Measurements from ENCODE around the gene OR10A5.
"Not testable (repeated sequence)": the region's sequence is repeated elsewhere in the genome, so short reads cannot be mapped to it uniquely, and the experiment has no call there.

The OR10A5 gene
- total RNA-seq: 0 reads per million in 2 experiments

DNA sequence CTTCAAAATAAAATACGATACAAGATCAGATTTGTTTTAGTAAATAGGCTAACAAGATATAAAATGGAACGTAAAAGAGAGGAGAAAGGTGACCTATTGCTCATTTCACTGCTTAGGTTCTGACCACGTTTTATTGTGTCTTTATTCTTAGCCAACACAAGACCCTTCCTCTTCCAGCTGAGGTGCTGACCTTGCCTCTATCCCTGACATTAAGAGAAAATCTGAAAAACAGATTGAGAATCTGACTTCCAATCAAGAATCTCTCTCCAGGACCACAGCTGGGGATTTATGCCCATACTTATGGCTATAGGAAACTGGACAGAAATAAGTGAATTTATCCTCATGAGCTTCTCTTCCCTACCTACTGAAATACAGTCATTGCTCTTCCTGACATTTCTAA, at the start of gene OR10A5:
TSS of gene OR10A5 (plus strand) at position 301 of the 400 bp plus-strand sequence. CDS start at position 301, 0 bp downstream.
- no peak for DNase-seq (ENCODE audit: low read depth)

DNA sequence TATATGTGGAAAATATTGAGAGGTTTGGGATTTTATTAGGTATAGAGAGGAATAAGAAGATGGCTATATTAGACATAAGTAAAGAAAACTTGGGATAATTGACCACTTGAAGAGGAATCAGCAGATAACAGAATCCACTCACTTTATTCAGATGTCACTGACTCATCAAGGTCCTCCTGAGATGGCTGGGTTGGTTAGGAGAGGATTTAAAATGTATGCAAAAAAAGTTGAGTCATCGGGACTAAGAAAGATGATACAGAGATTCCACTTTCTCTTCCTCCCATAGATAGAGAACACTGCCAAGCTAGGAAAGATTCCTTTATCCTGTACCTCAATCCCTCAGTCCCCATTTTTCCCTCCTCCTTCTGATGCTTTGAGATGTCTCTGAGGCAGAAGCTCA, 46.1 kb upstream of the OR10A5 start, which contains the start of gene OR6A2:
TSS of gene OR6A2 (minus strand) at position 288 of the 400 bp plus-strand sequence. CDS start 3,981 bp downstream, outside the sequence.
- no peak for DNase-seq (ENCODE audit: low read depth)

DNA sequence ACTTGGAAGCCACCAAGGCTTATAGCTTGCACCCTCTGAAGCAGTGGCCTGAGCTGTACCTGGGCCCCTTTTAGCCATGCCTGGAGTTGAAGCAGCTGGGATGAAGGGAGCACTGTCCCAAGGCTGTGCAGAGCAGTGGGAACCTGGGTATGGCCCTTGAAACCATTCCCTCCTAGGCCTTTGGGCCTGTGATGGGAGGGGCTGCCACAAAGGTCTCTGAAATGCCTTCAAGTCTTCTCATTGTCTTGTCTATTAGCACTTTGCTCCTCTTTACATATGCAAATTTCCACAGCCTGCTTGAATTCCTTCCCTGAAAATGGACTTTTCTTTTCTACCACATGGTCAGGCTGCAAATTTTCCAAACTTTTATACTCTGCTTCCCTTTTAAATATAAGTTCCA, 44.4 kb upstream of the OR10A5 start:
- not testable (repeated sequence) for DNase-seq (ENCODE audit: low read depth)

- peak; percentile 7 for DNase-seq (ENCODE audit: low read depth)
Measured at GRCh38 chr11:6812390-6813005, 33.0 kb upstream of the OR10A5 start.

DNA sequence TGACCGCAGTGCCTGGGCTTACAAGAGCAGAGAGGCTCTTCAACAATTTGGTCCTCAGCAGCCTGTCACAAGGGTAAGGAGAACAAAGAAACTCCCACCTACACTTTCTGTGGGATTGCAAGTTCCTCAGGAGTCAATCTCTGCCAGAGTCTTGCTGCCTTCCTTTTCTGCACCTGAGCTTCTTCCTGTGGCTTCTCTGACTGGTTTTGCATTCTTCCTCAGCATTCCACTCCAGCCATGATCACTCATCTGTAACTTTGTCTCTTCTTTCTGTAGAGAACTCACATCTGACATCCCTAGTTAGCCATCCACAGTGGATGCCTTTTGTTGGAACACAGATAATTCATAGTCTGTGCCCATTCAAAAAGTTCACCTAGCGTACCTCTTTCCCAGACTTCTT, 31.8 kb upstream of the OR10A5 start:
- no peak for DNase-seq (ENCODE audit: low read depth)

- no peak for DNase-seq (ENCODE audit: low read depth)
Measured at GRCh38 chr11:6817694-6818093, 27.8 kb upstream of the OR10A5 start.

GRCh38 chr11:6818967-6819366, 26.5 kb upstream of the OR10A5 start:
- DNase-seq (ENCODE audit: low read depth): no peak

- no peak for DNase-seq (ENCODE audit: low read depth)
Measured at GRCh38 chr11:6824136-6824823, 21.2 kb upstream of the OR10A5 start.

DNA sequence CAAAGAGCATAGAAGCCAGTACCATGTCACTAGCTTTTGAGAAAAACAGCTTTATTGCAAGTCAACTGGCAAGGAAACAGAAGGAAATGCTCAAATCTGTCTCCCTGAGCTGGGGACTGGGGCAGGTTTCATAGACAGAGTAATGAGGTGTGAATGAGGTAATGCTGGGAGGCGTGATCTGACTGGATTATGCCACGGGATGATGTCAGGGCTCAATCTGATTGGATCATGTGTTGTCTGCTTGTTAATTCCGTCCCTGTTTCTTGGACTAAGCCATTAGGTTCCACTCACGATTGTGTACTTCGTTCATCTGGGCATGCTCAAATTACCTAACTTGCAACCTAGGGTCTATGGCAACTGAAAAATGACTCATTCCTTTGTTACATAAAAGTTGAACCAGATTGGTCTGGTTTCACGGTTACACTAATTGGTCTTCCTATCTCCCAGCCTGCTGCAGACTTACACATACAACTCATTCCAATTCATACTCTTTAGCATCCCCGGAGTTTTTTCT, 20.2 kb upstream of the OR10A5 start:
- no peak for DNase-seq (ENCODE audit: low read depth)

- no peak for DNase-seq (ENCODE audit: low read depth)
Measured at GRCh38 chr11:6828103-6828502, 17.4 kb upstream of the OR10A5 start.

DNA sequence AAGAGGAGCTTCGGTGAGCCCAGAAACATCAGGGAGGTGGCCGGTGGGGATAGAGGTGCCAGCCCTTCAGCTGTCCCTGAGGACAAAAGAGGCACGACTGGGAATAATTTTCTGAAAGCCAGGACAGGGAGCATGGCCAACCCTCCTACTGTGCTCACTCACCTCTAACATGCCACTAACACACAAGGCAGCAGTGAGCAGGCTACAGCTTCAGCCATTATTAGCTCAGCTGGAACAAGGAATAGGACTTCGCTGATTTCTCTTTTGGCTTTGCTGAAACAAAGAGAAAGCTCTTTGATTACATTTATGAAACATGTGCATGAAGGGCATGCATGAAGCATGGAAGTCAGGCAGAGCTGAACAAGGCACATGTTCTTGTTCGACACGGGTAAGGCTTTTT, 12.1 kb upstream of the OR10A5 start:
- DNase-seq (ENCODE audit: low read depth): no peak

- DNase-seq (ENCODE audit: low read depth): no peak
Measured at GRCh38 chr11:6834021-6834420, 11.5 kb upstream of the OR10A5 start.

- no peak for DNase-seq (ENCODE audit: low read depth)
Measured at GRCh38 chr11:6841694-6842093, 3.8 kb upstream of the OR10A5 start.

- no peak for DNase-seq (ENCODE audit: low read depth)
Measured at GRCh38 chr11:6843670-6844069, 1.8 kb upstream of the OR10A5 start.

DNA sequence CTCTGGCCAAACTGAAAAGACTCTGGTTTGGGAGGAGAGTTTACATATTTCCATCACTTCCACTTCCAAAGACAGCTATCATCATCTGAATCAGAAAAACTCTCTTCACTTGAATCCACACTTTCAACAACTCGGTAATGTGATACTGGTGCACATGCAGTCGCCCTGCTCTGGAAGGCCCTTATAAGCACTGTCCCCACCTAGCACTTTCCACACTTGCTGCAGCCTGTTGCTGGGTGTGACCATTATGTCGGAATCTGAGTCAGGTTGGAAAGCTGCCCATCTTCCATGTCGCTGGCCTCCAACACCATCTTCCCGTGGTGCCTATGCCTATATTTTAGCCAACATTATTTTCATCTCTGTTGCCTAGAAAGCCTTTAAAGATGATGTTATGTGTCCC, 1.1 kb upstream of the OR10A5 start:
- no peak for DNase-seq (ENCODE audit: low read depth)

- DNase-seq (ENCODE audit: low read depth): no peak
Measured at GRCh38 chr11:6850526-6850925, 5.0 kb downstream of the OR10A5 start.

- not testable (repeated sequence) for DNase-seq (ENCODE audit: low read depth)
Measured at GRCh38 chr11:6854801-6855200, 9.3 kb downstream of the OR10A5 start.

DNA sequence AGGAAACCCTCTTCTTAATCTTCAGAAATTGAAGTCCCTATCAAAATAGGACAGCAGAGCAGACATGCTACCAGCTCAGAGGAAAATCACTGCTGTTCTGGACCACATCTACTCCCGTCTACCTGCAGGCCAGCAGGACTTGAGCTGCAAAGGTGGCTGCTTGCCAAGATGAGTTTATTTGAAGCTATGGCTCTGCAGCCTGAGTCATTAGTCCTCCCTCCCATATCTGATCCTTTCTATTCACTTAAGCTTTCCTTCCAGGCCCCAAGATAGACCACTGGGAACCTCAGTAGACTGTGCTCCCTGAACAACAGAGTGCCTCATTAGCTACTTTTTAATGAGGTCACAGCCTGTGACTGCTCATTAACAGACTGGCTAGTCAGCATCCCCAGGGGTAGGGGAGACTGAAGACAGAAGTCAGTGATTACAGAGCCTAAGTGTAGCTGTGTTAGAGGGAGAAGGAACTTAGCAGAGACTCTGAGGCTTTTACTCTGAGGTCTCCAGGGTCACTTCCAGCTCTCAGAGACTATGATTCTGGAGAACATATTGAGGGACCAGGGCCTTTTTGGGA, 10.6 kb downstream of the OR10A5 start:
- no peak for DNase-seq (ENCODE audit: low read depth)

GRCh38 chr11:6856871-6857270, 11.4 kb downstream of the OR10A5 start:
- DNase-seq (ENCODE audit: low read depth): no peak

DNA sequence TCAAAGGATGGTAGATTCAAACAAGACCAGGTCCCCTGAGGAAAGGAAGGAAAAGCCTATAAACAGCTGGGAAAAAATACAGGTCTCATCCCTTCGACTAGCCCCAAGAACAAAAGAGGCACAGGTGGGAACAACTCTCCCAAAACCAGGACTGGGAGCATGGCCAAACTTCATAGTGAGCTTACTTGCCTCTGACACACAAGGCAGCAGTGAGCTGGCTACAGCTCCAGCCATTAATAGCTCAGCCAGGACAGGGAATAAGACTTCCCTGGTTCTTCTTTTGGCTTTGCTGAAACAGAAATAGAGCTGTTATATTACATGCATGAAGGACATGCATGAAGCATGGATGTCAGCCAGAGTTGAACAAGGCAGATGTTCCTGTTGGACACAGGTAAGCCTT, 17.5 kb downstream of the OR10A5 start, which contains the start of gene OR10A2:
TSS of gene OR10A2 (plus strand) at position 97 of the 400 bp plus-strand sequence. CDS start 6,698 bp downstream, outside the sequence.
- DNase-seq (ENCODE audit: low read depth): no peak

DNA sequence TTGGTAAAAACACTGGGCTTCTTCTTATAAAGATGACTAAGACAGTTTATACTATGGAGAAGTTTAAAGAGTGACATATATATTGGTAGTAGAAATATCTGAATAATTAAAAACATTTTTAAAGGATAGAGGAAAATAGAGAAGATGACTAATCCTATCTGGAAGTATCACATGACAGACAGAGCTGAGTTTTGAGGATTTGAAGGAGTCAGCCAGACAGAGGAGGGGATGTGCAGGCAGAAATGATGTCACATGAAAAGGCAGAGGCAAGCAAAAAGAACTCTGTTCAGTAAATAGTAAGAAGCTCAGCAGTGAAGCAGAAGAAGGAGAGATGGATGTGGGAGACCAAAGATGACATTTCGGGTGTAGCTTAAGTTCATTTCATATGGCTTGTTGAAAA, 19.0 kb downstream of the OR10A5 start:
- no peak for DNase-seq (ENCODE audit: low read depth)

GRCh38 chr11:6871278-6871677, 25.8 kb downstream of the OR10A5 start:
- DNase-seq (ENCODE audit: low read depth): no peak

- DNase-seq (ENCODE audit: low read depth): no peak
Measured at GRCh38 chr11:6875761-6876160, 30.3 kb downstream of the OR10A5 start.

Data from T follicular helper cell (primary cell).